Parathyroid adenoma (tissue), 2 donors: ENCODE data around the gene RPS28.

ENCODE experiments used
- H2AFZ ChIP-seq: fragments of 300-600 bp; sonication (generic); one replicate; pipeline ENCODE4 v1.7.0; 2017; ENCODE audit warnings: antibody characterized with exemption, mild to moderate bottlenecking
- H3K27ac ChIP-seq: fragments of 300-600 bp; sonication (generic); one replicate; pipeline ENCODE4 v1.7.0; 2017
- H3K27me3 ChIP-seq: fragments of 300-600 bp; sonication (generic); one replicate; pipeline ENCODE4 v1.7.0; 2017; ENCODE audit warnings: low read length; ENCODE audit not compliant: control insufficient read depth, insufficient read depth
- H3K36me3 ChIP-seq: fragments of 300-600 bp; sonication (generic); one replicate; pipeline ENCODE4 v1.7.0; 2017; ENCODE audit warnings: low read length; ENCODE audit not compliant: control insufficient read depth, insufficient read depth
- H3K4me1 ChIP-seq: fragments of 300-600 bp; sonication (generic); one replicate; pipeline ENCODE4 v1.7.0; 2017; ENCODE audit warnings: control low read depth
- H3K4me2 ChIP-seq: fragments of 300-600 bp; sonication (generic); one replicate; pipeline ENCODE4 v1.7.0; 2017; ENCODE audit warnings: low read length
- H3K4me3 ChIP-seq: fragments of 300-600 bp; sonication (generic); one replicate; pipeline ENCODE4 v1.7.0; 2017; ENCODE audit warnings: low read depth, low read length
- H3K79me2 ChIP-seq: fragments of 300-600 bp; sonication (generic); one replicate; pipeline ENCODE4 v1.7.0; 2017; ENCODE audit warnings: control low read depth
- H3K9ac ChIP-seq: fragments of 300-600 bp; sonication (generic); one replicate; pipeline ENCODE4 v1.7.0; 2017; ENCODE audit warnings: mild to moderate bottlenecking
- H3K9me3 ChIP-seq: fragments of 300-600 bp; sonication (generic); one replicate; pipeline ENCODE4 v1.7.0; 2017; ENCODE audit warnings: low read length; ENCODE audit not compliant: control insufficient read depth
- CTCF ChIP-seq: fragments of 300-600 bp; sonication (generic); IDR thresholded peaks from one replicate; pipeline ENCODE4 v1.7.0; 2017; ENCODE audit warnings: antibody characterized with exemption, mild to moderate bottlenecking
- donor health status: primary hyperparathyroidism.

RPS28 gene

GRCh38 chr19:8331263-8331845 is 10.1 kb downstream of the RPS28 start:
- H3K4me2 ChIP-seq, result no peak overlapping the region
- no peaks in the 10 kb centered on the region for H3K36me3 ChIP-seq
- no peaks in the 10 kb centered on the region for H3K9me3 ChIP-seq
- H3K4me1 ChIP-seq, result no peaks in the 10 kb centered on the region
- no peaks in the 10 kb centered on the region for H3K27me3 ChIP-seq
- H3K4me3 ChIP-seq, result no peak overlapping the region
- no peak overlapping the region for H3K27ac ChIP-seq
- TF ChIP-seq CTCF, result no peak
- no peak overlapping the region for H2AFZ ChIP-seq
- H3K9ac ChIP-seq, result no peak overlapping the region
- H3K79me2 ChIP-seq, result no peaks in the 10 kb centered on the region

DNA sequence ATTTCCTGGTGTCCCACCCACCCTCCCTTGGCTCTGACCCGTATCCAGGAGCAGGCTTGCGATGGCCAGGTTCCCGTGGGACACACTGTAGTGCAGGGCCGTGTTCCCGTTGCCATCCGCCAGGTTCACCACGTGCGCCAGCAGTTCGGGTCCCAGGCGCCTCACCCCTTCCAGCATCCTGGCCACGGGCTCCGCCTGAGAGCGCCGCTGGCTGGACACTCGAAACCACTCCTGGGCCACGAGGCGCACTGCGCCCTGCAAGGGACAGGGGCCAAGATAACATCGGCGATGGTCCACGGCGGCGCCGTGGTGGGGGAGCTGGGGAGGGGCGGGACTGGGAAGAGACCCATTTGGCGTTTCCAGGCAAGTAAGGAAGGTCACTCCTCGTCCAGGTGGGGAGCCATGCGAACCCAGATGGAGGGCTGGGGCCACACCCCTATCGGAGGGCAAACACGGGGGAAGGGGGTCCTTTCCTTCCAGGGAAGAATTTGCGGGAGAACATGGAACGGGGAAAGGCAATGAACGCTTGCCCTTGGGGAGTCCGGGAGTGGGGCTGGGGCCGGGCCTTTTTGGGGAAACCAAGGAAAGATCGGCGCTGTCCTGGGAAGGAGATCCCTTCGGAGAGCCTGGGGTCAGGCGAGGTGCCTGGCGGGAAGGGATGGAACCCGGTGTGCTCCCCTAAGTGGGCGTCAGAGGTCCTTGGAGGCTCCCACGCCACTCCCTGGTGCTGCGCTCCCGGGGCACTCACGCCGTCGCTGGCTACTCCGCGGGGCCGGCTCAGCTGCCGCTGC is 11.9 kb downstream of the RPS28 start:
- no peaks in the 10 kb centered on the region for H3K36me3 ChIP-seq
- peak overlapping the region; percentile 22 for H3K4me3 ChIP-seq
- no peaks in the 10 kb centered on the region for H3K79me2 ChIP-seq
- no peak overlapping the region for H3K9ac ChIP-seq
- peak overlapping the region; percentile 65 for H3K4me2 ChIP-seq
- no peak overlapping the region for H3K27ac ChIP-seq
- H2AFZ ChIP-seq, result peak overlapping the region; percentile 60
- H3K4me1 ChIP-seq, result no peaks in the 10 kb centered on the region
- TF ChIP-seq CTCF, result no peak
- no peaks in the 10 kb centered on the region for H3K9me3 ChIP-seq
- H3K27me3 ChIP-seq, result no peaks in the 10 kb centered on the region

GRCh38 chr19:8333767-8334457 is 12.6 kb downstream of the RPS28 start:
- TF ChIP-seq CTCF, result no peak
- Histone ChIP-seq H2AFZ (peak overlapping the region; percentile 60), H3K36me3 (no peaks in the 10 kb centered on the region), H3K4me3 (peak overlapping the region; percentile 42), H3K9ac (no peak overlapping the region), H3K27ac (no peak overlapping the region), H3K79me2 (no peaks in the 10 kb centered on the region), H3K4me1 (no peaks in the 10 kb centered on the region), H3K27me3 (no peaks in the 10 kb centered on the region), H3K9me3 (no peaks in the 10 kb centered on the region), H3K4me2 (peak overlapping the region; percentile 65)

DNA sequence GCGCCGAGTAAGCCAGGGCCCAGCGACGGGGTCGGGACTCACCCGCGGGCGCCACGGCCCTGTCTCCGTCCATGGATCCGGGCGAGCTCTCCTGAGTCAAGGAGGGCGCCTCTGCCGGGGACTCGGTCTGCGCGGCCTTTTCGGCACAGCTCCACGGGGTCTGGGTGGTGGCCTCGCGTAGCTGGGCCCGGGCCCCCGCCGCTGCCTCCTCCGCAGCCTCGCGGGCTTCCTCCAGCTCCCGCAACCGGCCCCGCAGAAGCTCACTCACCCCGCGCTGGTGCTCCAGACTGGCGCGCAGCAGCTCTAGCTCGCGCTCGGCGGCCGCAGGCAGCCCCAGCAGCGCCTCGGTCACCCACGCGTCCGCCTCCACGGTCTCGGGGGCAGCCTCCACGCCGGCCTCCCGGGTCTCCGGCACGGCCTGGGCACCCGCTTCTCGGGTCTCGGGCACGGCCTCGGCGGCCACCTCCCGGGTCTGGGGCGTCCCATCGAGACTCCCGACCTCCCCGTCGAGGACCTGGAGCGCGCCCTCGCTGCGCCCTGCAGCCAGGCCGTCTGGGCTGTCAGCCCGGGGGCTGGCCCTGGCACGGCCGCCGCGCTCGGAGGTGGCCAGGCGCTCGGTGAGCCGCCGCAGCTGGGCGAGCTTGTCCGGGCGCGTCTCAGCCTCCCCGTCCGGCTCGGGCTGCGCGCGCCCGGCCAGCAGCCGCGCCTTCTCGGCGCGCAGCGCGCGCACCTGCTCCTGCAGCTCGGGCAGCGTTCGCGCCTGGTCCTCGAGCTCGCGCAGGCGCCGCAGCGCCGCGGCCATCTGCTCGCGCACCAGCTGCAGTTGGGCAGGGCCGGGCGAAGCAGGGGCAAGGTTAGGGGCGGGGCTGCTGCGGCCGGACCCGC is 13.4 kb downstream of the RPS28 start:
- Histone ChIP-seq H3K4me1 (no peaks in the 10 kb centered on the region), H3K27ac (no peak overlapping the region), H3K9ac (no peak overlapping the region), H3K79me2 (no peaks in the 10 kb centered on the region), H3K9me3 (no peaks in the 10 kb centered on the region), H3K36me3 (no peaks in the 10 kb centered on the region), H2AFZ (peak overlapping the region; percentile 53), H3K4me2 (peak overlapping the region; percentile 65), H3K4me3 (peak overlapping the region; percentile 42), H3K27me3 (no peaks in the 10 kb centered on the region)
- TF ChIP-seq CTCF, result no peak
